ENCODE results near the gene KCTD12.

KCTD12 gene

GRCh38 chr13:76879203-76879882 lies 6.9 kb downstream of the KCTD12 start:
- Histone ChIP-seq H3K4me1 (peaks cover 35% of the 10 kb centered on the region), H4K20me1 (no peaks in the 10 kb centered on the region), H3K27ac (no peak overlapping the region), H3K27me3 (no peaks in the 10 kb centered on the region), H3K4me2 (peak overlapping the region; percentile 25), H3K4me3 (no peak overlapping the region), H3K9ac (no peak overlapping the region), H3K9me3 (no peaks in the 10 kb centered on the region), H3K36me3 (no peaks in the 10 kb centered on the region)
- TF ChIP-seq Cebpa-rat (IDR thresholded peaks at IDR 0.05), result peak; percentile 64; the same call in 1 of the 2 replicates

GRCh38 chr13:76878043-76878442 lies 8.2 kb downstream of the KCTD12 start:
- no peaks in the 10 kb centered on the region for H3K9me3 ChIP-seq
- no peak for TF ChIP-seq Cebpa-rat (IDR thresholded peaks at IDR 0.05)
- no peaks in the 10 kb centered on the region for H3K27me3 ChIP-seq
- no peak overlapping the region for H3K9ac ChIP-seq
- no peaks in the 10 kb centered on the region for H4K20me1 ChIP-seq
- H3K4me3 ChIP-seq, result no peak overlapping the region
- no peak overlapping the region for H3K4me2 ChIP-seq
- H3K36me3 ChIP-seq, result no peaks in the 10 kb centered on the region
- peaks cover 24% of the 10 kb centered on the region for H3K4me1 ChIP-seq
- H3K27ac ChIP-seq, result no peak overlapping the region

GRCh38 chr13:76875271-76875815 lies 10.9 kb downstream of the KCTD12 start:
- H3K9ac ChIP-seq, result no peak overlapping the region
- no peaks in the 10 kb centered on the region for H3K9me3 ChIP-seq
- no peak overlapping the region for H3K4me3 ChIP-seq
- no peaks in the 10 kb centered on the region for H3K27me3 ChIP-seq
- TF ChIP-seq Cebpa-rat (IDR thresholded peaks at IDR 0.05), result no peak
- H3K4me2 ChIP-seq, result no peak overlapping the region
- no peaks in the 10 kb centered on the region for H4K20me1 ChIP-seq
- H3K4me1 ChIP-seq, result peaks cover 11% of the 10 kb centered on the region; the same call in 1 of the 2 replicates
- no peak overlapping the region for H3K27ac ChIP-seq
- no peaks in the 10 kb centered on the region for H3K36me3 ChIP-seq

GRCh38 chr13:76874479-76874878 lies 11.7 kb downstream of the KCTD12 start:
- no peak overlapping the region for H3K4me3 ChIP-seq

GRCh38 chr13:76873445-76873844 lies 12.8 kb downstream of the KCTD12 start:
- H3K4me1 ChIP-seq, result no peaks in the 10 kb centered on the region
- H3K4me2 ChIP-seq, result no peak overlapping the region
- H3K36me3 ChIP-seq, result no peaks in the 10 kb centered on the region
- no peak overlapping the region for H3K27ac ChIP-seq
- no peaks in the 10 kb centered on the region for H4K20me1 ChIP-seq
- H3K9me3 ChIP-seq, result no peaks in the 10 kb centered on the region
- H3K27me3 ChIP-seq, result no peaks in the 10 kb centered on the region
- H3K4me3 ChIP-seq, result no peak overlapping the region
- no peak overlapping the region for H3K9ac ChIP-seq
- no peak for TF ChIP-seq Cebpa-rat (IDR thresholded peaks at IDR 0.05)

More at GRCh38 chr13:76874479-76874878, 11.7 kb downstream of the KCTD12 start:
- peaks cover 5% of the 10 kb centered on the region; the same call in 1 of the 2 replicates for H3K4me1 ChIP-seq
- H3K27me3 ChIP-seq, result no peaks in the 10 kb centered on the region
- H3K9me3 ChIP-seq, result no peaks in the 10 kb centered on the region
- H3K4me2 ChIP-seq, result no peak overlapping the region
- no peaks in the 10 kb centered on the region for H3K36me3 ChIP-seq
- H4K20me1 ChIP-seq, result no peaks in the 10 kb centered on the region
- H3K27ac ChIP-seq, result no peak overlapping the region
- H3K9ac ChIP-seq, result no peak overlapping the region
- TF ChIP-seq Cebpa-rat (IDR thresholded peaks at IDR 0.05), result no peak

GRCh38 chr13:76872675-76873074 lies 13.5 kb downstream of the KCTD12 start:
- Histone ChIP-seq H3K4me2 (no peak overlapping the region), H3K9me3 (no peaks in the 10 kb centered on the region), H3K4me1 (no peaks in the 10 kb centered on the region), H3K27me3 (no peaks in the 10 kb centered on the region), H3K4me3 (no peak overlapping the region), H3K36me3 (no peaks in the 10 kb centered on the region), H3K9ac (no peak overlapping the region), H4K20me1 (no peaks in the 10 kb centered on the region), H3K27ac (no peak overlapping the region)
- TF ChIP-seq Cebpa-rat (IDR thresholded peaks at IDR 0.05), result no peak

GRCh38 chr13:76871432-76871831 lies 14.8 kb downstream of the KCTD12 start:
- no peak overlapping the region for H3K4me3 ChIP-seq
- H3K9me3 ChIP-seq, result no peaks in the 10 kb centered on the region
- no peaks in the 10 kb centered on the region for H4K20me1 ChIP-seq
- no peak overlapping the region for H3K27ac ChIP-seq
- H3K4me1 ChIP-seq, result no peaks in the 10 kb centered on the region
- no peaks in the 10 kb centered on the region for H3K36me3 ChIP-seq
- no peak overlapping the region for H3K9ac ChIP-seq
- no peak for TF ChIP-seq Cebpa-rat (IDR thresholded peaks at IDR 0.05)
- H3K27me3 ChIP-seq, result no peaks in the 10 kb centered on the region
- H3K4me2 ChIP-seq, result no peak overlapping the region

- TF ChIP-seq Cebpa-rat (IDR thresholded peaks at IDR 0.05), result no peak
- H3K4me1 ChIP-seq, result no peaks in the 10 kb centered on the region
- no peak overlapping the region for H3K4me2 ChIP-seq
These were observed 17.8 kb downstream of the KCTD12 start for GRCh38 chr13:76868371-76868770.

GRCh38 chr13:76865996-76866503 lies 20.2 kb downstream of the KCTD12 start:
- no peaks in the 10 kb centered on the region for H3K36me3 ChIP-seq
- no peak for TF ChIP-seq Cebpa-rat (IDR thresholded peaks at IDR 0.05)
- no peaks in the 10 kb centered on the region for H3K4me1 ChIP-seq
- H3K9me3 ChIP-seq, result no peaks in the 10 kb centered on the region
- H3K9ac ChIP-seq, result no peak overlapping the region
- no peaks in the 10 kb centered on the region for H4K20me1 ChIP-seq
- H3K27ac ChIP-seq, result no peak overlapping the region
- H3K27me3 ChIP-seq, result no peaks in the 10 kb centered on the region
- H3K4me3 ChIP-seq, result no peak overlapping the region
- H3K4me2 ChIP-seq, result no peak overlapping the region

More at GRCh38 chr13:76868371-76868770, 17.8 kb downstream of the KCTD12 start:
- H3K9me3 ChIP-seq, result no peaks in the 10 kb centered on the region
- H3K9ac ChIP-seq, result no peak overlapping the region
- H3K36me3 ChIP-seq, result no peaks in the 10 kb centered on the region
- no peaks in the 10 kb centered on the region for H4K20me1 ChIP-seq
- H3K27ac ChIP-seq, result no peak overlapping the region
- no peak overlapping the region for H3K4me3 ChIP-seq
- H3K27me3 ChIP-seq, result no peaks in the 10 kb centered on the region

- H3K9me3 ChIP-seq, result no peaks in the 10 kb centered on the region
- no peaks in the 10 kb centered on the region for H4K20me1 ChIP-seq
- H3K4me1 ChIP-seq, result no peaks in the 10 kb centered on the region
- no peak overlapping the region for H3K27ac ChIP-seq
- no peak for TF ChIP-seq Cebpa-rat (IDR thresholded peaks at IDR 0.05)
- H3K9ac ChIP-seq, result no peak overlapping the region
- no peak overlapping the region for H3K4me2 ChIP-seq
- no peaks in the 10 kb centered on the region for H3K27me3 ChIP-seq
- H3K4me3 ChIP-seq, result no peak overlapping the region
- no peaks in the 10 kb centered on the region for H3K36me3 ChIP-seq
These were observed 21.1 kb downstream of the KCTD12 start for GRCh38 chr13:76865109-76865508.

Data from BLaER1 (cell line).